Stimulated activated CD8-positive, alpha-beta memory T cell treated with anti-CD3 and anti-CD28 coated beads, Interleukin-7, amount 100 ng/mL, for 4 hours (primary cell): ENCODE measurements around the gene FBXO4.

Source experiments
- DNase-seq, 2 donors: peaks; one replicate each; pipeline ENCODE4 v3.0.0-alpha.2; 2020; ENCODE audit warnings: low read depth in 2 of 2

FBXO4 gene, protein sequence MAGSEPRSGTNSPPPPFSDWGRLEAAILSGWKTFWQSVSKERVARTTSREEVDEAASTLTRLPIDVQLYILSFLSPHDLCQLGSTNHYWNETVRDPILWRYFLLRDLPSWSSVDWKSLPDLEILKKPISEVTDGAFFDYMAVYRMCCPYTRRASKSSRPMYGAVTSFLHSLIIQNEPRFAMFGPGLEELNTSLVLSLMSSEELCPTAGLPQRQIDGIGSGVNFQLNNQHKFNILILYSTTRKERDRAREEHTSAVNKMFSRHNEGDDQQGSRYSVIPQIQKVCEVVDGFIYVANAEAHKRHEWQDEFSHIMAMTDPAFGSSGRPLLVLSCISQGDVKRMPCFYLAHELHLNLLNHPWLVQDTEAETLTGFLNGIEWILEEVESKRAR

DNA sequence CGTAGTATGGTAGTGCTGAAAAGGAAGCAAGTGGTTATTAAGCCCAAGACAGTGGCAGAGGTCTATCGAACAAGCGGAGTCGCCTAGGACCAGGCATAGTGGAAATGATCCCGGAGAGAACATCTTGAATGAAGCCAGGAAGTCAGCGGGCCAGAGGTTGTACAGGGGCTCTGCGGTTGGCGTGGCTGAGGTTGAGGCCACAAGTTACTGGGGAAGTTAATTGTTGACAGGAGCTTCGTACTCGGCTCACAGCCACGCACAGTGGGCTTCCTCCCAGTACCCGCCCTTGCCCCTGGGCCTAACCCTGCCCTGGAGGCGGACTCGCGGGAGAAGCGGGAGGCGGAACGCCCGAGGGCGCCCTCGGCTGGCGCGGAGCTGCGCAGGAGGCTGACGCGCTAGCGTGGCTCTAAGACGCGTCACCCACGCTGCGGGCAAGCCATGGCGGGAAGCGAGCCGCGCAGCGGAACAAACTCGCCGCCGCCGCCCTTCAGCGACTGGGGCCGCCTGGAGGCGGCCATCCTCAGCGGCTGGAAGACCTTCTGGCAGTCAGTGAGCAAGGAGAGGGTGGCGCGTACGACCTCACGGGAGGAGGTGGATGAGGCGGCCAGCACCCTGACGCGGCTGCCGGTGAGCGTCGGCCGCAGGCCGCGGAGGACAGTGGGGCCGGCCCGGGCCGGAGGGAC lies at the start of gene FBXO4:
TSS of gene FBXO4 (plus strand) at position 410 of the 683 bp plus-strand sequence. CDS start at position 439, 29 bp downstream.
- peak; percentile 66 to 85 for DNase-seq

DNA sequence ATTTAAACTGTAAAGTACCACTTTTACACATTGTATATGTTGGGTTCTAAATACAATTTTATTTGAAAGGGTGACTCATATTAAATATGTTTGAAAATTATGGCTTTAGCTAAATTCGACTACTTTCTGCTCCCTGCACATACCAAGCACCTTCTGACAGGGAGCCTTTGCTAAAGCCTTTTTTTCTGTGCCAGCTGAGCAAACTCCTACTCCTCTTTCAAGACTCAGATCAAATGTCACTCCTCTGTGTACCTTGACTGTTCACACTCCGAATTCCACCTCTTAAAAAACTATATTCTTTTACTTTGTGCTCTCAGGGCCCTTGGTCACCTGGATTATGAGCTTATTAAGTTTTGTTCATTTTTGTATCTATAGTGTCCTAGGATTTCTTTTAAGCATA lies 48.4 kb upstream of the FBXO4 start:
- DNase-seq: no peak

DNA sequence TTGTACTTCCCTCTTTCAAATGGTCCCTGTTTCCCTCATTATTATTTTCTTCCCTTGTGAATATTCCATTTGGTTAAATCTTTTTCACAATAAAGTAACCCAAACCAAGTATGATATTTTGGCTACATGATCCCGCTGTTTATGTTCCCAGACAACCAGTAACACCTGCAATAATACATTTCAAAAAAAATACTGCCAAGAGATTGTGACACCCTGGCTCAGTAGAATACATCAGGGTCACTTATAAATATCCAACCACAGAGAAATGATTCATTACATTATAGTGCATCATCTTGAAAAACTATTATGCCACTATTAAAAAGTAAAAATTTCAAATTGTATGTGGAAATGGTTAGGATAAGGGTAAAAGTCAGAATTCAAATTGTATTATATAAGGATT lies 47.7 kb upstream of the FBXO4 start:
- no peak for DNase-seq

DNA sequence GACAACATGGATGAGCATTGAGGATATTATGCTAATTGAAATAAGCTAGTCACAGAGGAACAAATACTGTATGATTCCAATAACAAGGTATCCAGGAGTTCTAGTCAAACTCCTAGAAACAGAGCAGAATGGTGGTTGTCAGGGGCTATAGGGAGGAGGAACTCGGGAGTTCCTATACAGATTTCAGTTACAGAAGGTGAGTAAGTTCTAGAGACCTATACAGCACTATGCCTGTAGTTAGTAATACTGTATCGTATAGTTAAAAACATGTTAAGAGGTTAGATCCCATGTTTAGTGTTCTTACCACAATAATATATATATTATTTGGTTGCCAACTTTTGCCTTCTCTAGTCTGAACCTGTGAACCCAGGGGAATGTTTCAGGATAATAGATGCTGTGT lies 46.9 kb upstream of the FBXO4 start:
- no peak for DNase-seq

DNA sequence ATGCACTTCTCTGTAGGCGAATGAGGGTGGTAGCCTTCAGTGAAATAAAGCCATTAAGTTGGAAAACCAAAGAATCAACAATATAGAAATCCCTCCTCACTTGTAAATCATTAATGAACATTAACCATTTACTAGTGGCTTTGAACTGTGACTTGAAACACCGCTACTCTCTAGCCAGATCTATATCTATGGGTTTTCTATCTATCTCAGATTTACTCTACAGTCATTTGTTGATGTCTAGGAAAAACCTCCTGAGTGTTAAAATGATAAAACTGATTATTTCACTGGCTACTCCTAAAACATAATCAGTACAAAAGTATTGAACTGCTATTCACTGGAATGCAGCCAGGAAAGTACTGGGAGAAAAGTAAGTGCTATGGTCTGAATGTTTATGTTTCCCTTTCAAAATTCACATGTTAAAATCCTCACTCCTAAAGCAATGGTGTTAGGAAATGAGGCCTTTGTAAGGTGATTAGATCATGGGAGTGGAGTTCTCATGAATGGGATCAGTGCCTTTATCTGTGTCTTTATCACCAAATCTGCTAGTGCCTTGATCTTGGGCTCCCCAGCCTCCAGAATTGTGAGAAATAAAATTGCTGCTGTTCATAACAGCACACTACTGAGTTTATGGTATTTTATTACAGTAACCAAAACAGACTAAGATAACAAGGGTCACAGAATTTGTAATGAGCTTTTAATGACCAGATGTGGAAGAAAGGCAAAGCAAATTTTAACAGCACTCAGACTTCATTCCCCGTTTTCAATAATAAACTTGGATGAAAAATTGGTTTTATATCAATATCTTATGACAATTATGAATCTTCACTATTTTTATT lies 46.2 kb upstream of the FBXO4 start:
- no peak for DNase-seq

DNA sequence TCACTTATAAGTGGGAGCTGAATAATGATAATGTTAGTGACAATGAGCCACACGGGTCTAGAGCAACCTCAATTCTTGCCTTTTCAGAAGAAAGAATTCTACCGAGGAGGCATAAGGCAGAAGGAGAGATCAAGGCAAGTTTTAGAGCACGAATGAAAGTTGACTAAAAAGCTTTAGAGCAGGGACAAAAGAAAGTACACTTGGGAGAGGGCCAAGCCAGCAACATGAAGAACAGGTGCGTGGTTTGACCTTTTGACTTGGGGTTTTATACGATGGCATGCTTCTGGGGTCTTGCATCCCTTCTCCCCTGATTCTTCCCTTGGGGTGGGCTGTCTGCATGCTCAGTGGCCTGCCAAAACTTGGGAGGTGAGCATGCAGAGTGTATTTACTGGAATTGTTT lies 42.3 kb upstream of the FBXO4 start:
- no peak for DNase-seq

DNA sequence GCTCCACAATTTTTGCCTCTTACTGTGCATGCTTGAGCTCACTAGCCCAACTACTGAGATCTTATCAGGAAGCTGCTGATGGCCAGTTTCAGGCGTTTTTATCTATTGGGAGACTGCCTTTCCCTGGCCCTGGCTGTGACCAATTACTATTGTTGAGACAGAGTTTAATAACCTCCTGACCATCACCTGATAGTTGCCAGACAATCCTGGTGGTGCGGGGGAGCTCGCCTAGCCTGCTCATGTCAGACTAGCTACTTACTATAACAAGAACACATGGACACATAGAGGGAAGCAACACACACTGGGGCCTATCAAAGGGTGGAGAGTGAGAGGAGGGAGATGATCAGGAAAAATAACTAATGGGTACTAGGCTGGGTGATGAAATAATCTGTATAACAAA lies 41.8 kb upstream of the FBXO4 start:
- DNase-seq: no peak

DNA sequence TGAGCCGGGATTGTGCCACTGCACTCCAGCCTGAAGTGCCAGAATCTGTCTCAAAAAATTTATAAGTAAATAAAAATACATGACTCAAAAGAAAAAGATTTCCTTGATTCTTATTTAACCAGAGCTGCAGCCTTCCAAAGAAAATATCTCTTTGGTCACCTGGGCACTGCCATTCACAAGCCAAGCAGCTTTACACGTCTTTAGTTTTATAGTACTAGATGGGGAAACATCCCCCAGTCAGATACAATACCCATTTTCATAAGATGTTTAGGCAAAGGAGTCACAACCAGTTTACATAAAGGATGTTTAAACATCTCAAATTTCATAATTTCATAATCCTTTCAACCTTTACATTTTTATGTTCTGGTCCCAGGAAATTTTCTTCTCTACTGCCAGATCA lies 41.1 kb upstream of the FBXO4 start:
- DNase-seq: no peak

DNA sequence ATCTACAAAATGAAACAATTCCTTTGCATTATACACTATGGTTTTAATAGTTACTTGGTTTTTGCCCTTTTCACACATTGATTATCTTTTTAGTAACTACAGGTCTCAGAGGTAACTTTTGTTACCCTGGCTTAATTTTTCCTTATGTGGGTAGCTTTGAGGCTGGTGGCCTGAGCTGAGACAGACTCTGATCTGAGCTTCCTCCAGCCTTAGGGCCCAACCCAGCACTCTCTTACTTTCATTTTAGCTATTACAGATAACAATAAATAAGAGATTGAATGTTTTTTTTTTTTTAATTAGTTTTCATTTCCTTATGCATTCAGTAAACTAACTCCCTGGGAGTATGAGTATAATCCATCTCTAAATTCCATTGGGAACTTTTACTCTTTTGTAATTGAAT lies 39.8 kb upstream of the FBXO4 start:
- no peak for DNase-seq

DNA sequence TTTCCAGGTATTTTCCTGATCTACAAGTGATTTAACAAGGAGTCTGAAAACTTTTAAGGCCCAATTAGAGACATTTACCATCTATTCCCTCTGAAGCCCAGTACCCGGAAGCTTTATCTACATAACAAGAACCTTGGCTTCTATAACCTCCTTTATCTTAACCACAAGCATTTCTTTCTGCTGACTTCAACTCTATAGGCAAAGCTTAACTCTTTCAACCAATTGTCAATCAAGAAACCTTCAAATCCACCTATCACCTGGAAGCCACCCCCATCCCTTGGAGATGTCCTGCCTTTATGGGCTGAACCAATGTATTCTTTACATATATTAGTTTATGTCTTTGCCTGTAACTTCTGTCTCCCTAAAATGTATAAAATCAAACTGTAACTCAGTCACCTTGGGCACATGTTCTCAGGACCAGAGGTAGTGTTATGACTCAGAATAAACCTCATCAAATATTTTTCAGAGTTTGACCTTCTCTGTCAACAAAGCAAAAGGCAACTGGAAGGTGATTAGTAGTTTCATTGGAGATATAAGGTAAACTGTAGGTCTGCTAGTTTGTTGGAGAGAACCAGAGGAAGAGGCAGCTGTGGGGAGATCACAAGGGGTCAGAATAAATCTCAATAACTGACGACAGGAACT lies 33.9 kb upstream of the FBXO4 start:
- DNase-seq: no peak

DNA sequence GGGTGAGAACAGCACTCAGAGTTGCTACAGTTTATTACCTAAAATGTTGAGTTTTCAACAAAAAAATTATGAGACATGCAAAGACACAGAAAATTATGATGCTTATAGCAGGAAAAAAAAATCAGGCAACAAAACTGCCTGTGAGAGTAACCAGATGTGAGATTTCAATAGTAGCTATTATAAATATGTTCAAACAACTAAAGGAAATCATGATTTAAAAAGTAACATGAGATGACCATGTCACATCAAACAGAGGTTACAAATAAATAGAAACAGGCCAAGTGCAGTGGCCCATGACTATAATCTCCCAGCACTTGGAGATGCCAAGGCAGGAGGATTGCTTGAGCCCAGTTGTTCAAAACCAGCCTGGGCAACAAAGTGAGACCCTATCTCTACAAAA lies 33.0 kb upstream of the FBXO4 start:
- no peak for DNase-seq

DNA sequence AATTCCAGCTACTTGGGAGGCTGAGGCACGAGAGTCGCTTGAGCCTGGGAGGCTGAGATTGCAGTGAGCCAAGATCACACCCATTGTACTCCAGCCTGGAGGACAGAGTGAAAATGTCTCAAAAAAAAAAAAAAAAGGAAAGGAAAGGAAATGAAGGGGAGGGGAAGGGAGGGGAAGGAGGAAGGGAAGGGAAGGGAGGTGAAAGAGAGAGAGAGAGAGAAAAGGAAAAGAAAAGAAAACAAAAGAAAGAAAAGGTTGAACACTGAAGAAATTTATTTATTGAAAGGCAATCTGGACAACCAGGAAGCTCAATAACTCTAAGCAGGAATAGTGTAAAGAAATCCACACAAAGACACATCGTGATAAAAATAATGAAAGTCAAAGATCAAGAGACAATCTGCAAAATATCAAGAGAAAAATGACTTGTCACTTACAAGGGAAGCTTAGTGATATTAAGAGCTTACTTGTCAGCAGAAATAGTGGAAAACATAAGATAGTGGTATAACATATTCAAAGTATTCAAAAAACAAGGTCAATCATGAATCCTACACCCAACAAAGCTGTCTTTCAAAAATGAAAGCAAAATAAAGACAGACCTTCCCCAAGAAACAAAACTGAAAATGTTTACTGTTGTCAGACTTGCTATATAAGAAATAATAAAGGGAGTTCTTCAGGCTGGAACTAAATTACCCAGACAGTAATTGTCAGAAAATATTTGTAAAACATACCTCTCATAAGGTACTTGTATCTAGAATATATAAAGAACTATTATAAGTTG lies 31.8 kb upstream of the FBXO4 start:
- no peak for DNase-seq

DNA sequence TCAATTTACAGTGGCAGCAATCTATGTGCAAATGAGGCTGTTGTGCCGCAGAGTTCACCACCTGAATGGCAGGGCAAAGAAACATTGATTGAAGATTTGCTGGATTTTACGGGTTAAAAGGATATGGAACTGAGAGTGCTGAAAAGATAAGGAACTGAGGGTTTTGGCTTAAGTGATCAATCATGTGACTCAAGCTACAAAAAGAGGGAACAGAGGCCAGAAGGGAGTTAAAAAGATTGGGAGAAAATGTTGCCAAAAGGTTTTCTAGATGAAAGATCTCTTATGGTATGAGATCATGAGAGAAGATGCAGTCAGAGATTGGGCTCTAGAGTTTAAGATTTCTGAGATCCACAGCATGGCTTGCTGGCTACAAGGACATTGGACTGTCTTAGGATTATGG lies 28.9 kb upstream of the FBXO4 start:
- DNase-seq: no peak

DNA sequence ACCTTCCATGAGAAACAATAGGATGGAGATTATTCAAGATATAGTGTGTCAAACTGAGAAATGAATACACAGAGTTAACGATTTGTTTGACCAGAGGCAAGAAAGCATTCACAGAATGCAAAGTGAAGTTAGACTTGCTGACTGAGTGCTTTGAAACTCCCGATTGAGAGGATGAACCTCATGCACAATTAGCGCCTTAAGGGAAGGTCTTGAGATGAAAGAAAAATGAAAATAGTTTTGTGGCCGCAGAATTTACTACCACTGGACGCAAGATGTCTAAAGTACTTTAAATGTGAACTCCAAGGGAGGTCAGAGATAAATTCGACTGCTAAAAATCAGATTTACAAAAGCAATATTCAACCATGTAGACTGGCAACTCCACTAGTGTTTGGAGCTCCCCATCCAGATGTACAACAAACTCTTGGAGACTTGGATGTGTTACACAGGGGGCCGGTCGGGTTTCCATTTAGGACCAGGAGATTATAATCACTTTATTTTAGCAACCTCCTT lies 21.6 kb upstream of the FBXO4 start:
- DNase-seq: no peak

DNA sequence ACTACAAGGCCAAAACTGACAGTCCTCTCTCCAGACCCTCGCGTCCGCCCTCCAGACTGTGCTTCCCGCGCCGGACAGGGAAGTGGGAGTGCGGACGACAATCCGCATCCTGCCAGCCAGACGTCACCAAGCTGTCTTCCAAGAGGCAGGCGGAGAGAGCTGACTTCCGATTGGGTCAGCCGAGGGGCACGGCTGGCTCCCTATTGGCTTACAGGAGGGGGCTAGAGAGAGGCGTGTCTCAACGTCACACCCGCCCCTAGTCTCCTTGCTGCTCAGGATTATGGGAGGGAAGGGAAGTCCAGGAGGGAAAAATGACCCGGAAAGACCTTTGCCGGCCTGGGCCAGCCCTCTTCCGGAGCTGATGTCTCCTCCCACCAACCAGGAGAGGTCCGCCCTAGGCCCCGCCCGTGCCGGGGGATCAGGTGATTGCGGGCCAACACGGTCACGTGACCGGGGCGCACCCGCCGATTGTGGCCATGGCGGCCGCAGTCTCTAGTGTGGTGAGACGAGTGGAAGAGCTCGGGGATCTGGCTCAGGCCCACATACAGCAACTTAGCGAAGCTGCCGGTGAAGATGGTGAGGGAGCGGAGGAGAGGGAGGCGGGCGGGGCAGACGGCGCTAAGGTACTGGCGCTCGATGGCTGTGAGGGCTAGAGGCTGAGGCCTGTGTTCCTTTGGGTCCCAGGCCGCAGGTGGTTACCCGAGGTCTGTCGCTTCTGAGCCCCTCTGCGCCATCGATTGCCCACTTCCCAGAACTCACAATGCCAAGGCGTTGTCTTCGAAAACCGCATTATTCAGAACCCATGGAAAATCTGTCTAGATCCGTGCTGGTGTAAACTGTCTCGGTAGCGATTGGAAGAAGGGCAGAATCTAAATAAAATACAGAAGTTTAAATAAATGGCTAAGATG lies 20.9 kb upstream of the FBXO4 start, which contains the start of gene RIMOC1:
TSS of gene RIMOC1 (plus strand) at position 453 of the 908 bp plus-strand sequence. CDS start at position 477, 24 bp downstream.
- peak; percentile 92 to 95 for DNase-seq

DNA sequence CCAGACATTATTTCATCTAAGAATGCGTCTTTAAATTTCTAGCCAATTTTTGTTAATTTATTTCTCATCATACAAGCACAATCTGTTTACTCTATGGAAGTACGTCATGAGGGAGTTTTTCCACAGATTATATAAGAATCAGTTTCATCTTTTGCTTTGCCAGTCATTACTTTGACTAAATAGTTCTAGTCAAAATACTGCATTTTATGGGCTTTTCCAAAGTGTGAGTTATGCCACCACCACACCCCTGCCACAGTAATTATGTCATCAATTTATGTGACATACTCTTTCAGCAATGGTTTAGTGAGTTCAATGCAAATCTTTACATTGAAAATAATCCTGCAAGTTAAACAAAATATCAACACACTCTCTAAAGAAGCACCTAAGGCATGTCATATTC lies 18.9 kb upstream of the FBXO4 start:
- DNase-seq: no peak

DNA sequence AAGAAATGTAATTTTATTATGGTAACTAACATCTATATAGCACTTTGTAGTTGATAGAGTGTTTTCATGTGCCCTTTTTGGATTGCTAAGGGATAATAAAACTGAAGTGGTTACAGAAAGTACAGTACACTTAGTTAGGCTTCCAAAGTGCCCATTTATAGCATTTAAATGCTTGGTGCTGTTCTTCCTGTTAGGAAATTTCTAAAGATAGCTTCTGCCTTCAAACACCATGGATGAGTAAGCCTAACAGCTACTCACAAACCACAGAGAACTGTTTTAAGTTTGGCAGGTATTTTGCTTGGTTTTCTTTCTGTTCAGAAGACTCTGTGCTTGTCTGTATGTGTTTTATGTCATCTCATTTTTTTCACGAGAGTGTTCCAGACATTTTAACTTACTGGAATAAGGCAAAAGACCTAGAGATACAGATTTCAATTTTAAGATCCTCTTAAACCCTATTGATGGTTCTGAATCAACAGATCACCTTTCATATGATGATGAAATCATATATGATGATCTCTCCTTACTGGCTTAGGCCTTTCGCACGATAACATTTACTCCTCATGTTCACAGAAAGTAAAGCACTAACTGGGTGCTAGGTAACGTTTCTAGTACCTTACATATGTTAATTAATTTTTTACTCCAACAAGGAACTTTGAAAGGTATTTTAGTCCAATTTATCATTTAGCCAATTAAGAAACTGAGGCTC lies 16.6 kb upstream of the FBXO4 start:
- DNase-seq: no peak

DNA sequence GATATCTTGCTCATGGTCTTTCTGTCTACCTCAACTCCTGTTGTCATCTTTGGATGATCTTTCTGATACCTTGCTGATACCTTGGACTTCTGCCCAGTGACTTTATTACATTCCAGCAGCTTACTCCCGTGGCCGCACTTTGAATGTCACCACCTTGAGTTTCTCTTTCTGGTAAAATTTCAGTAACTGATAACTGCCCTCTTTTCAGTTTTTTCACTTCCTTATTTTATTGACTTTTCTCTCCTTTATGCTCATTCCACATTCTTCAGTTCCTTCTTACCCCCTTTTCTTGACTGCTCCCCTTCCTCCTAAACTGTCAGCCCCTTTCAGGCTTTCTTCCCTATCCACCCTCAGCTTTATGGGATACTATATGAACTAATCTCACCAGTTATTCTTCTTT lies 7.0 kb upstream of the FBXO4 start:
- DNase-seq: no peak

DNA sequence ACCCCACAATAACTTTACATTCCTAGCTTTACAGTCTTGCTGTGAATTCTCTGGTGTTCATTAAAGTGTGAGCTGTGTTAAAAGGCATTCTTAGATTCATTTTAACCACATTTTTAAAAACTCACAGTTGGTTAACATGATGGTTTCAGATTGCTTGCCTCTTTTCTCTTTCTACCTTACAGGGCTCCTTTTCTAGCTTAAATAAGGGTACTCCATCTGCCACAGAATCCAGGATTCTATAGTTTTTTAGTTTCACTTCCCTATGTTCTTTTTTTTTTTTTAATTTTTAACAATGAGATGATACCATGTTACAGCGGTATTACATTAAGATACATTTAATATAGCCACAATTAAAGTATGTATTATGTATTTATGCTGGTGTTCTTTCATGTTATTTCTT lies 3.9 kb upstream of the FBXO4 start:
- DNase-seq: no peak
